ENCODE measurements around the gene DCDC2. TPM values are rescaled to one million over a fixed set of nuclear protein-coding genes. Genes with fewer than 3 reads are reported as not detected.
"Not testable (repeated sequence)": the region's sequence is repeated elsewhere in the genome, so short reads cannot be mapped to it uniquely, and the experiment has no call there.

DCDC2 gene
- total RNA-seq, 2 donors from 2014 or later: 0.34 to 2.5 TPM

- TF ChIP-seq POLR2AphosphoS5 (IDR thresholded peaks at IDR 0.05) (no peak), POLR2A (IDR thresholded peaks at IDR 0.05) (no peak), CTCF (IDR thresholded peaks at IDR 0.05) (no peak)
- intact Hi-C loops (cut with DNase I): no loop called here
- WGBS: 80% methylated on average over 1 of the region's 1 CpG
- no peak for DNase-seq (ENCODE audit: low spot score)
- Histone ChIP-seq H3K36me3 (no peaks in the 10 kb centered on the region), H3K4me1 (replicated peaks) (no peaks in the 10 kb centered on the region), H3K27ac (no peak overlapping the region), H3K4me3 (no peak overlapping the region), H3K27me3 (replicated peaks; ENCODE audit: insufficient read depth) (no peaks in the 10 kb centered on the region), H3K9me3 (no peaks in the 10 kb centered on the region)
These were observed 20.7 kb upstream of the DCDC2 start for GRCh38 chr6:24378473-24379097.

GRCh38 chr6:24376871-24377270, 19.0 kb upstream of the DCDC2 start:
- no peak overlapping the region for H3K27ac ChIP-seq
- no peaks in the 10 kb centered on the region for H3K27me3 ChIP-seq (replicated peaks; ENCODE audit: insufficient read depth)
- no peak for TF ChIP-seq CTCF (IDR thresholded peaks at IDR 0.05)
- no peak for TF ChIP-seq POLR2A (IDR thresholded peaks at IDR 0.05)
- no peak for TF ChIP-seq POLR2AphosphoS5 (IDR thresholded peaks at IDR 0.05)
- H3K4me1 ChIP-seq (replicated peaks): no peaks in the 10 kb centered on the region
- DNase-seq (ENCODE audit: low spot score): no peak
- no peak overlapping the region for H3K4me3 ChIP-seq
- no peaks in the 10 kb centered on the region for H3K36me3 ChIP-seq
- intact Hi-C loops (cut with DNase I): no loop called here
- H3K9me3 ChIP-seq: no peaks in the 10 kb centered on the region
- 24% methylated on average over 4 of the region's 4 CpGs for WGBS

DNA sequence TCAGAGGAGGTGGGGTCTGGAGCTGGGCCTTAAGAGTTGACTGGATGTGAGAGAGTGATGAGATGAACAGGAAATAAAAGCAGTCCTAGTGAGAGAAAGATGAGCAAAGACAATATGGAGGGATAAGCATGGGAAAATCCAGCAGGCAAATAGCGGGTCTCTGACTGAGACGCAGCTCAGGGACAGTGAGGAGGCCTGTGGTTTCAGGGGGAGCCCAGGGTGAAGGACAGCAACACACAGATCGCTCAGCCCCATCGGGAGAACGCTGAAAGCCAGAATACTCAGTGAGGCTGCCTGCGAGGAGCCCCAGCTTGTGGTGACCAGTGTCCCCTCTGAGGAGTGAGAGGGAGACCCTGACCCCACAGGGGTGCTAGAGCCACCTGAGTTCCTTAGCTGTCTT, 16.8 kb upstream of the DCDC2 start:
- Histone ChIP-seq H3K4me3 (no peak overlapping the region), H3K36me3 (no peaks in the 10 kb centered on the region), H3K27me3 (replicated peaks; ENCODE audit: insufficient read depth) (no peaks in the 10 kb centered on the region), H3K4me1 (replicated peaks) (no peaks in the 10 kb centered on the region), H3K9me3 (no peaks in the 10 kb centered on the region), H3K27ac (no peak overlapping the region)
- TF ChIP-seq CTCF (IDR thresholded peaks at IDR 0.05): no peak
- TF ChIP-seq POLR2AphosphoS5 (IDR thresholded peaks at IDR 0.05): no peak
- no peak for TF ChIP-seq POLR2A (IDR thresholded peaks at IDR 0.05)
- intact Hi-C loops (cut with DNase I): no loop called here
- 95% methylated on average over 6 of the region's 6 CpGs for whole genome bisulfite sequencing
- DNase-seq (ENCODE audit: low spot score): no peak

DNA sequence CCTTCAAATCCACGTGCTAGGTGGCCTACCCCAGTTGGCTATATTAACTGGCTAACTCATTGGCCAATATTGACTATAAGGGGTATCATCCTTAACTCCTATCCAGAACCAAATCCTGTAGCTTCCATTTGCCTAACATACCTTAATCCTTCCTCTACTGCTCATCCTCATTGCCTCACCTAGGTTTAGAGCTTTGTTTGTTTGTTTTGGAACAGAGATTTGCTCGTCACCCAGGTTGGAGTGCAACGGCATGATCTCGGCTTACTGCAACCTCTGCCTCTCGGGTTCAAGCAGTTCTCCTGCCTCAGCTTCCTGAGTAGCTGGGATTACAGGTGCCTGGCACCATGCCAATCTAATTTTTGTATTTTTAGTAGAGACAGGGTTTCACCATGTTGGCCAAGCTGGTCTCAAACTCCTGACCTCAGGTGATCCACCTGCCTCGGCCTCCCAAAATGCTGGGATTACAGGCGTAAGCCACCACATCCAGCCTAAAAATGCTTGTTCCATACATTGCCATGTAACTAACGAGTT, 7.3 kb upstream of the DCDC2 start:
- H3K36me3 ChIP-seq; H3K27me3 ChIP-seq (replicated peaks; ENCODE audit: insufficient read depth); intact Hi-C loops (cut with DNase I); H3K9me3 ChIP-seq; H3K27ac ChIP-seq; H3K4me1 ChIP-seq (replicated peaks); H3K4me3 ChIP-seq; DNase-seq (ENCODE audit: low spot score): not testable (repeated sequence)
- WGBS: 62% methylated on average over 8 of the region's 8 CpGs

GRCh38 chr6:24362363-24362762, 4.5 kb upstream of the DCDC2 start:
- intact Hi-C loops (cut with DNase I); H3K27ac ChIP-seq; H3K4me1 ChIP-seq (replicated peaks); H3K9me3 ChIP-seq; H3K27me3 ChIP-seq (replicated peaks; ENCODE audit: insufficient read depth); H3K4me3 ChIP-seq; H3K36me3 ChIP-seq; DNase-seq (ENCODE audit: low spot score): not testable (repeated sequence)
- whole genome bisulfite sequencing: 91% methylated on average over 5 of the region's 5 CpGs
